OCI-LY3 (cell line): ENCODE results near the gene GMFB.

Experiments used
- H2AFZ ChIP-seq: fragments of 200-600, 300-600 bp; shearing (Covaris generic); 2 replicates; pipeline ENCODE4 v1.6.0; 2014; ENCODE audit warnings: antibody characterized with exemption, low read depth, low read length
- H3K27ac ChIP-seq: fragments of 200-600, 300-600 bp; sonication (generic); 2 replicates; pipeline ENCODE4 v1.5.1; 2014; ENCODE audit warnings: mild to moderate bottlenecking, low read length, moderate library complexity, mixed read lengths
- H3K27me3 ChIP-seq: fragments of 200-600, 300-600 bp; sonication (generic); 2 replicates; pipeline ENCODE4 v1.6.1; 2014; ENCODE audit warnings: low read depth, low read length, mixed read lengths
- H3K36me3 ChIP-seq: fragments of 200-600, 300-600 bp; sonication (generic); replicated peaks from 2 replicates; pipeline ENCODE3; 2014; ENCODE audit warnings: low read depth, low read length, mixed read lengths
- H3K4me1 ChIP-seq: fragments of 300-600, 200-600 bp; sonication (generic); 2 replicates; pipeline ENCODE4 v1.6.1; 2014; ENCODE audit warnings: low read length, mixed read lengths
- H3K4me2 ChIP-seq: fragments of 200-600, 300-600 bp; sonication (generic); 2 replicates; pipeline ENCODE4 v1.6.1; 2014; ENCODE audit warnings: low read length, mixed read lengths
- H3K4me3 ChIP-seq: fragments of 300-600, 200-600 bp; sonication (generic); 2 replicates; pipeline ENCODE4 v1.5.1; 2014; ENCODE audit warnings: antibody characterized with exemption, mild to moderate bottlenecking, low read length, moderate library complexity
- H3K79me2 ChIP-seq: fragments of 300-600, 200-600 bp; shearing (Covaris generic); 2 replicates; pipeline ENCODE4 v1.6.1; 2014; ENCODE audit warnings: mild to moderate bottlenecking, low read length, mixed read lengths
- H3K9ac ChIP-seq: fragments of 300-600, 200-600 bp; shearing (Covaris generic); 2 replicates; pipeline ENCODE4 v1.6.0; 2014; ENCODE audit warnings: mild to moderate bottlenecking, low read length, moderate library complexity
- H3K9me3 ChIP-seq: fragments of 200-600, 300-600 bp; shearing (Covaris generic); 2 replicates; pipeline ENCODE4 v1.6.1; 2014; ENCODE audit warnings: low read length, mixed read lengths; ENCODE audit not compliant: insufficient read depth
- H4K20me1 ChIP-seq: fragments of 200-600, 300-600 bp; sonication (generic); 2 replicates; pipeline ENCODE4 v1.6.1; 2016; ENCODE audit warnings: low read length, mixed read lengths; ENCODE audit not compliant: insufficient read depth
- EZH2phosphoT487 ChIP-seq: fragments of 200-600 bp; shearing (Covaris generic); IDR thresholded peaks from 2 replicates; pipeline ENCODE4 v1.6.1; 2018; ENCODE audit warnings: antibody characterized with exemption, mixed run types, low read depth
- TF ChIP-seq, protein P1 (sequence below): fragments of 200-600, 300-600 bp; sonication (generic); IDR thresholded peaks from 2 replicates; pipeline ENCODE4 v1.5.1; 2014; ENCODE audit warnings: antibody characterized with exemption, low read length, low read depth

The GMFB gene

DNA sequence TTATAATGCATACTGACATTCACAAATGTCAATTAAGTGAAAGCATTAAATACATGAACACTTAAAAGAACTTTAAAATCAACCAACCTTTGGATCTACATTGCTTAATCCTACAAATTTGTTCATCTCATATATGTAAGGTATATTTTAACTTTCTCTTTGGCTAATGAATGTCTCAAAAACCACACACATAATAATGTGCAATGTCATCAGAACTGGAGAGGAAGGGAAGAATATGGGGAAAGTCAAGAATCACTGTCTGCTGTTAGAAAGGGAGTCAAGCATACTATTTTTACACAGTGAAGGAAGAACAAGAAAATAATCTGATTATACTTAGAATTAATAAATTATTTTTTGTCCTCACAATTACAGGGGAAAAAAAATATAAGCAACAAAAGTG, 4.9 kb downstream of the GMFB start:
- peak overlapping the region; percentile 58 for H3K4me2 ChIP-seq
- no peak overlapping the region for H2AFZ ChIP-seq
- H3K4me1 ChIP-seq: peaks cover 29% of the 10 kb centered on the region
- H3K9me3 ChIP-seq: no peaks in the 10 kb centered on the region
- H3K27me3 ChIP-seq: no peaks in the 10 kb centered on the region
- H4K20me1 ChIP-seq: peaks cover 22% of the 10 kb centered on the region
- H3K4me3 ChIP-seq: peak overlapping the region; percentile 52
- peak overlapping the region; percentile 20 for H3K9ac ChIP-seq
- TF ChIP-seq, protein P1, sequence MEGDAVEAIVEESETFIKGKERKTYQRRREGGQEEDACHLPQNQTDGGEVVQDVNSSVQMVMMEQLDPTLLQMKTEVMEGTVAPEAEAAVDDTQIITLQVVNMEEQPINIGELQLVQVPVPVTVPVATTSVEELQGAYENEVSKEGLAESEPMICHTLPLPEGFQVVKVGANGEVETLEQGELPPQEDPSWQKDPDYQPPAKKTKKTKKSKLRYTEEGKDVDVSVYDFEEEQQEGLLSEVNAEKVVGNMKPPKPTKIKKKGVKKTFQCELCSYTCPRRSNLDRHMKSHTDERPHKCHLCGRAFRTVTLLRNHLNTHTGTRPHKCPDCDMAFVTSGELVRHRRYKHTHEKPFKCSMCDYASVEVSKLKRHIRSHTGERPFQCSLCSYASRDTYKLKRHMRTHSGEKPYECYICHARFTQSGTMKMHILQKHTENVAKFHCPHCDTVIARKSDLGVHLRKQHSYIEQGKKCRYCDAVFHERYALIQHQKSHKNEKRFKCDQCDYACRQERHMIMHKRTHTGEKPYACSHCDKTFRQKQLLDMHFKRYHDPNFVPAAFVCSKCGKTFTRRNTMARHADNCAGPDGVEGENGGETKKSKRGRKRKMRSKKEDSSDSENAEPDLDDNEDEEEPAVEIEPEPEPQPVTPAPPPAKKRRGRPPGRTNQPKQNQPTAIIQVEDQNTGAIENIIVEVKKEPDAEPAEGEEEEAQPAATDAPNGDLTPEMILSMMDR: no peak
- no peak for TF ChIP-seq EZH2phosphoT487
- peak overlapping the region; percentile 31 for H3K27ac ChIP-seq
- H3K36me3 ChIP-seq: peaks cover 14% of the 10 kb centered on the region
- peaks cover 64% of the 10 kb centered on the region for H3K79me2 ChIP-seq

DNA sequence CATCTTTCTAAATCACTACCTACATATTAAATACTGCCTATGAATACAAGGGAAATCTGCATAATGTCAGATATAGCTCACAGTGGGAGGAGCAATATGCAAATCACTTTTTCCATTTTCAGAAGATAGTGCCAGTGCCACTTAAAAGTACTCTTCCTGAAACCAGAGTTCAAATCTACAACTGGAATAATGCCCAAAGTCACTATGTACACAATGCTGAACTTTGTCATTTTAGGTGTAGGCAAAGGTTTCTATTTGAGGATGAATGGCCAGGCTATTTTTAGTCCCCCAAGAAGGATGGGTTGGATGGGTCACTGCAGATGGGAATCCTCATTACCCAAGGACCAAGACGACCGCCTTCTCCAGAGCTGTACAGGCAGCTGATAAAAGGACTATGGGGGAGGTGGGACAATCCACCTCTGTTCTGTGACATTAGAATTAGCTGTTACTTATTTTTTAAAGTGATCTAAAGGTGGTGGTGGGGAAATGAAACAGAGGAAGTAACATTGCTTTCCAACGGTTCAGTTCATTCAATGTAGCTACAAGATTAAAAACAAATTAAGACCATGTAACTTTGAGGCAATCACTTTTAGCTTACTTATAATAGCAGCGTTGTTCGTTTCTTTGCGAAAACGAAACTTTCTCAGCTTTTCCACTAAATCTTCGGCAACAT, 5.6 kb downstream of the GMFB start:
- no peaks in the 10 kb centered on the region for H3K9me3 ChIP-seq
- peaks cover 58% of the 10 kb centered on the region for H3K79me2 ChIP-seq
- H3K4me1 ChIP-seq: peaks cover 29% of the 10 kb centered on the region
- peaks cover 22% of the 10 kb centered on the region for H4K20me1 ChIP-seq
- H3K27ac ChIP-seq: peak overlapping the region; percentile 31
- no peaks in the 10 kb centered on the region for H3K27me3 ChIP-seq
- H3K9ac ChIP-seq: peak overlapping the region; percentile 20
- no peak overlapping the region for H2AFZ ChIP-seq
- H3K4me2 ChIP-seq: peak overlapping the region; percentile 58
- peaks cover 20% of the 10 kb centered on the region for H3K36me3 ChIP-seq
- TF ChIP-seq, protein P1: no peak
- no peak for TF ChIP-seq EZH2phosphoT487
- H3K4me3 ChIP-seq: peak overlapping the region; percentile 52

DNA sequence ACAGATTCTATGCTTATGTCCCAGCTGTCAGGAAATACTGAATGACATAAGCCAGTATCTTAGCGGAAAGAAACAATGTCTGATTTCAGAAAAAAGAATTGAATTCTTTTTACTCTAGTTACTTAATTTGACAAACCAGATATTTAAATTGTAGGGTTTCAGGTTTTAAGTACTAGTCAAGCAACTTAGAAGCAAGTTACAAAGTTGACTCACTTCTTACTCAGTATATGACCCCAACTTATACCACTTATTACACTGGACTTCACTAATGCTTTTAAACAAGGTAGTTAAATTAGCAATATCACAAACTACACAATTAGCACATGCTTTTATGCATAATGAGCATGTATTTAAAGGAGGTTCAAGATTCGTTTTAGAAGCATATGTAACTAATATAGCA, 7.1 kb downstream of the GMFB start:
- Histone ChIP-seq H3K9me3 (no peaks in the 10 kb centered on the region), H3K4me2 (no peak overlapping the region), H4K20me1 (peaks cover 22% of the 10 kb centered on the region), H3K4me1 (peaks cover 30% of the 10 kb centered on the region), H2AFZ (no peak overlapping the region), H3K27me3 (no peaks in the 10 kb centered on the region), H3K27ac (no peak overlapping the region), H3K79me2 (peaks cover 43% of the 10 kb centered on the region), H3K4me3 (no peak overlapping the region), H3K36me3 (peaks cover 22% of the 10 kb centered on the region), H3K9ac (no peak overlapping the region)
- TF ChIP-seq, protein P1: no peak
- TF ChIP-seq EZH2phosphoT487: no peak

DNA sequence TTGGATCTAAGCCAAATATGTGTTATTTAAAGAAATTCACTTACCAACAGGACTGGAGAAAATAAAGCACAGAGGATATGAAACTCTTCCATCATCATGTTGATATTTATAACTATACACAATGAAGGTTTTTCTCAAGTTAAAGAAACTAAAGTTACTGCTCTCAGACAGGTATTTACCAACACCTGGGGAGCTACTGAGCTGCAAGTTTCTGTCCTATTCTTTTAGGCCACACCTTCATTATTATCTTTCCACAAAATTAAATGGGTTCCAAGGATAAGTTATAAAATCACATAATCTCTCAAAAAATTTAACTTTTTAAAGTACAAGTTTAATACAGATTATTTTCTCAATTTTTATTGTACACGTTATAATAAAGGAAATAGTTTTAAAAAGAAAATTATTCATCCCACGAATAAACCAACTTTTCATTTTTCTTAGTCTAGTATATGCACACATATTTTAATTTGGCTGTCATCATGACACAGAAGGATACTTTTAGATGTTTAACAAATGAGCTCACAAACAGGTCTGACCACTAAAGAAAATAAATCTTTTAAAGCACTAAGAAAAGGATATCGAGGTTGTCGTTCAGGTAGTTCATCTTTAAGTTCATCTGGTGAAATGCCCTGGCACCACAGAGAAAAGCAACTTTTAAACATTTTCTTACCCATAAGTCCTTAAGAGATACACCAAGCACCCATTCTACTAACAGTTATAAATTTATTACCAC, 7.8 kb downstream of the GMFB start:
- H3K9me3 ChIP-seq: no peaks in the 10 kb centered on the region
- no peak overlapping the region for H3K27ac ChIP-seq
- no peaks in the 10 kb centered on the region for H3K27me3 ChIP-seq
- TF ChIP-seq EZH2phosphoT487: no peak
- TF ChIP-seq, protein P1: no peak
- H3K4me1 ChIP-seq: peaks cover 33% of the 10 kb centered on the region
- H3K4me3 ChIP-seq: no peak overlapping the region
- H3K9ac ChIP-seq: no peak overlapping the region
- H2AFZ ChIP-seq: no peak overlapping the region
- H3K4me2 ChIP-seq: no peak overlapping the region
- H3K79me2 ChIP-seq: peaks cover 36% of the 10 kb centered on the region
- peaks cover 22% of the 10 kb centered on the region for H4K20me1 ChIP-seq
- peaks cover 22% of the 10 kb centered on the region for H3K36me3 ChIP-seq
